Activated T-cell treated with anti-CD3 and anti-CD28 coated beads for 24 hours (primary cell): ENCODE results near the gene DTNB.

Source experiments
- DNase-seq: peaks from one replicate; pipeline ENCODE4 v3.0.0-alpha.2; 2020; ENCODE audit warnings: low read depth

Gene DTNB

DNA sequence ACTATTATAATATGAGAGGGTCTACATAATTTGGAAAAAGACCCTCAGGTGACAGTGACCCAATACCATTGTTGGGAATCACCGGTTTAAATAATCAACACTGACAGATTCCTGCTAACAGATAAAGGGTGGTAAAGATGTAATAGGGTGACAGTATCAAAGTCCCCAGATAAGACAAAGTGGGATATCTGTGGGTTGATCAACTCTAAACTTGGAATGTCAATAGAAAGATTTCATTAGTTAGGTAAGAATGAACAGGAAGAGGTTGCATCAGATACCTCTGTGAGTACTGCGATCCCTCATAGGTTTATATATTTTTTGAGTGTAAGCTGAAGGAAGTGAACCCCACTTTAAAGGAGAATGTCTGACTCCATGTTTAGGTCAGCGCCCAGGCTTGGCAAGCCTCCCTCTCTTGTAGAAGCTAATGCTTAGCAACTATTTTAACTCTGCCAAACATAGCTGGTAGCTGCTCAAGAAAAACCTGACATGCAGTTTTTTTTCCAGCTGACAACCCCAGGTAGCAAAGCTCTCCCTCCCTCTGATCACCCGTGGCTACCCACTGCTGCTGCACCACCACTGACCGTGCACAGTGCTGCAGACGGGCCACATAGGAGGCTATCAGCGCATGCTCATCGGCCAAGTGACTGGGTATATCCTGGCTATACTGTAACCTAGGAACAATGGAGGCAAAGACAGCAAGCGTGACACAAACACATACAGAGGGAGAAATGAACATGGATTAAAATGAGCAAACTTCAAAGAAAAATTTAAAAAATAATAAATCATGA is 218.4 kb downstream of the DTNB start:
- DNase-seq = no peak

DNA sequence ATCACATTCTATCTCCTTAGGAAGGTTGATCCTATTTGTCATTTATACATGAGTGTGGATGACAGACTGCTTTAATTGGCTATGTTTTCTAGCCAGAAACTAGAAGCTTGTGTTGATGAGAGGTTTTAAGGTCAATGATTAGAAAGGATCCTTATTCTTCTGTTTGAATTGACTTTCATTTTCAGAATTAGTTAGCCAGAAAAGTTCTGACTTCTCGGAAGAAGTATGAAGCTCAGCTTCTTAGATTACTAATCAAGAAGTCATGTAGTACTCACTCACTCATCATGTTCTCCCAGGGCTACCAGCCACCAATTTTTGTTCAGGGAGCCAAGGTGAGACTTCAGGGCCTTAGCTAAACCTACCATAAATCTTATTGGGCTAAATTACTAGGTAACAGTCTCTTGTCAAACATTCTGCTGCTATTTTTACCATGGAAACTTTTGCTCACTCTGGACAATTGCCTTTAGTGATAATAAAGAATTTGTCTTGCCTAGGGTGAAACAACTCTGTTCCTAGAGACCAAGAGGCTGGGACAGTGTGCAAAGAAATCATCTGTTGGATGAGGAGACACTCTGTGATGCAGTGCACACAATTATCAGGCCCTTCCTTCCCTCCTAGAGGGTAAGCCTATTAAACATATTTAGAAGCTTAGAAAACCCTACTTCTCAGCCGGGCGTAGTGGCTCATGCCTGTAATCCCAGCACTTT is 220.0 kb downstream of the DTNB start:
- peak; percentile 36 for DNase-seq

DNA sequence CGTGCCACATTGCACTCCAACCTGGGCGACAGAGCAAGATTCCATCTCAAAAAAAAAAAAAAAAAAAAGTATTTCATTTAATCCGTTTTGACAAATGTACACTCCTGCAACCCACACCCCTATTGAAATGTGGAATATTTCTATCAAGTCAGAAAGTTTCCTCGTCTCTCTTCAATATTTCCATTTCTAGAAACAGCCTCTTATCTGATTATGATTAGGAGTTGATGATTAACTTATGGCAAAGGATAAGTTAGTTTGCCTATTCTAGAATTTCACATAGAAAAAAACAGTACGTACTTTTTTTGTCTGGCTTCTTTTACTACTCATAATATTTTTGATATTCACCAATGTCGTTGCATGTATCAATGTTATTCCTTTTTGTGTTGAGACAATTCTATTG is 224.6 kb downstream of the DTNB start:
- no peak for DNase-seq

DNA sequence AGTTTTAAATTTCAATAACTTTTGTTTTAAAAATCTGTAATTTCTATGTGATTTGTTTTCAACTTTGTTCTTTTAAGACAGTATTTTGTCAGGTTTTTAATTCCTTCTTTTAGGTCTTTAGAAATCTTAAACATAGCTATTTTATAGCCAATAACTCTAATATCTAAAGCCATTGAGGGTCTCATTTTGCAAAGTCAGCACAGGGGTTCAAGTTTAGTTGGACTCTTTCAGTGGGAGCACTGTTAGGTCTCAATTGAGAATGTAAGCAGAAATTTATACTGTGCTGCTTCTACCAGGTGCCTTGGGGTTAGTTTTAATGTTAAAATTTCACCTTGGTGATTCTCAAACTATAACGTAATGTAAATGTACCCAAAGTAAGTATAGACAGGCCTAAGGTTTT is 226.4 kb downstream of the DTNB start:
- no peak for DNase-seq

DNA sequence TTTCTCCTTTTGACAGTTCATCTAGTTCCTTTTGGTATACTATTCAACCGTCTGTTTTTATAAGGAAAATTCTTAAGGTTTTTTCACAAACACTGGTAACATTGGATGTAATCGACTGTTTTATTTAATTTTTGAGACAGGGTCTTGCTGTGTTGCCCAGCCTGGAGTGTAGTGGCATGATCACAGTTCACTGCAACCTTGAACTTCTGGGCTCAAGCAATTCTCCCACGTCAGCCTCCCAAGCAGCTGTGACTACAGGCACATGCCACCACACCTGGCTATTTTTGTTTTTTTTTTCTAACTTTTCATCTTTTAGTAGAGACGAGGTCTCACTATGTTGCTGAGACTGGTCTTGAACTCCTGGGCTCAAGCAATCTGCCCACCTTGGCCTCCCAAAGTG is 227.3 kb downstream of the DTNB start:
- DNase-seq = no peak

DNA sequence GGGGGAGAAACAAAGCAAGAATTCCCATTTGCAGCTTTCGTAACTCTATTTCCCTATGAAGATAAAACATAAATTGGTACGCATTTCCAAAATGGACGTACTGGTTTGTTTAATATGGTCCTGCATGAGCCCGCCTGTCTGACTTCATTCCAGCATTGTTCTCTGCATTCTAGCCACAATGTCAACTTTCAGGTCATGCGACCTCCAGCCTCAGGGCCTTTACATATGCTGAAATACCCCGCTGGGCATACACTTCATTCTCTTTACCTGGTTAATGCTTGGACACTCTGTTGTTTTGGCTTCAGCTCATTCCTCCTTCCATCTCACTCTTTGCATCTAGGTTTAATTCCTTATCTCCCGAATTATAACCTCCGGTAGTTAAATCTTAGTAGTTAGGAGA is 227.9 kb downstream of the DTNB start:
- no peak for DNase-seq

DNA sequence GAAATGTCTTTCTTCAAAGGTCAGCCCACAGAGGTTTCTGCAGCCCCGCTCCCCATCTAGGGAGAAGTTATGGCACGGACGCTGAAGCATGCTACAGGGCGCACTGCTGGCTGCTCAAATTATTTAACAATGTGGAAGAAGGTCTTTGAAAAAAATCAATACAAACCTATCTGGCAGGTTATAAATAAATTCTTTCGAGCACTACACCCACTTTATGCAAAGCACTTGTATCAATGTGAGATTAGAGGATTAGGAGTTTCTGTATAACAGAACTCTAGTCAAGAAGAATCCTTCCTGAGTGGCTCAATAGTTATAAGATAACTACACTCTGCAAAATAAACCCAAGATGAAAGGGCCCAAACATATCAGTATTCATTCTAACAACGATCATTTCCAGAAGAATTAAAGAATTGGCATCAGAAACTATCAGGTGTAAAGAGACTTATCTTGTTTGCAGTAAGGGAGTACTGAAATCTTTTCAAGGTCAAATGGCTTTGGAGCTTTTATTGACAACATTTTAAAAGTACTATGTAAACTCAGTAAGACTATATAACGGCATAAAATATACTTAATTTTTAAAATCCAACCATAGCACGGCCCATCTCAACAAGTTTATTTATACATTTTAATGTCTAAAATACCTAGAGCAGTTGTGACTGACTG is 228.6 kb downstream of the DTNB start:
- DNase-seq = no peak

DNA sequence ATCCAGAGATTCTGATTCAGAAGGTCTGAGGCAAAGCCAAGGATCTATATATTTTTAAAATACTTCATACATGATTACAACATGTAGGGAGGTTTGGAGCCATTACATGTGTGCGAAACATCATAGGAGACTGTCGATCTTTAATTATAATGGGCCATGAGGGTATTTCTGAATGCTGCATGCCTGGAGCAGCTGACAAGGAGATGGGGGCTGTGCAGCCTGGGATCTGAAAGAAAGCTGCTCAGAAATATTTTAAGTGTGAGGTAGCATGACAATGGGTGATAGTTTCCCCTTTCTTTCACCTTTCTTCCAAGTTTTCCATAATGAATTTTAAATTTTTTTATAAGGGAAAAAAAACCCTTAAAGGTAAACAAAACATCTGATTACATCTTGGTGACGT is 229.6 kb downstream of the DTNB start:
- no peak for DNase-seq

DNA sequence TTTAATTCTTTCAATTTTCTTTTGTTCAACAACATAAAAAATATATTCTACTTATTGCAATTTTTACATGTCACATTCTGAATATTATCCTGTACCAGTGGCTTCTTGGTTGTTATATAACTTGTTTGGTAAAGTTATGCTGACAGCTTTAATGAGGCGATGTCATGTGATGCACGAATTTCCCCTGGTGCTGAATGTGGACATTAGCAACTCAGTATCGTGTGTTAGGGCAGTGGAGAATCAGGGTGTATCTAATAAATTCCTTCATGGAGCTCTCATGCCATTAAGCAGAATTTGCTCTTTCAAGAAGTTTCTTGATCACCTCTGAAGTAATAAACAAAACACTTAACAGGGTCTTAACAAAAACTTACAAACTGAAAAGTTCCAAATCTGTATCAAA is 232.0 kb downstream of the DTNB start:
- no peak for DNase-seq

DNA sequence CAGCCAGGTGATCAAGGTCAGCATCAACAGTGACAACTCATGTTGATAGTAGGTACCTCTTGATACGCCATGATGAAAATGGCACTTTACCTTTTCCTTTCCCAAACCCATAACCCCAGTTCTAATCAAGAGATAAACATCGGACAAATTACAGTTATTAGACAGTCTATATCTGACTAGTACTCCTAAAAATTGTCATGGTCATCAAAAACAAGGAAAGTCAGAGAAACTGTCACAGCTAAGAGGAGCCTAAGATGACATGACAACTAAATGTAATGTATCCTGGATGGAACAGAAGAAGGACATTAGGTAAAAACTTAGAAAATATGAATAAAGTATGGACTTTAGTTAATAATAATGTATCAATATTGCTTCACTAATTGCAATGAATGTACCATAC is 234.6 kb downstream of the DTNB start:
- DNase-seq = no peak

DNA sequence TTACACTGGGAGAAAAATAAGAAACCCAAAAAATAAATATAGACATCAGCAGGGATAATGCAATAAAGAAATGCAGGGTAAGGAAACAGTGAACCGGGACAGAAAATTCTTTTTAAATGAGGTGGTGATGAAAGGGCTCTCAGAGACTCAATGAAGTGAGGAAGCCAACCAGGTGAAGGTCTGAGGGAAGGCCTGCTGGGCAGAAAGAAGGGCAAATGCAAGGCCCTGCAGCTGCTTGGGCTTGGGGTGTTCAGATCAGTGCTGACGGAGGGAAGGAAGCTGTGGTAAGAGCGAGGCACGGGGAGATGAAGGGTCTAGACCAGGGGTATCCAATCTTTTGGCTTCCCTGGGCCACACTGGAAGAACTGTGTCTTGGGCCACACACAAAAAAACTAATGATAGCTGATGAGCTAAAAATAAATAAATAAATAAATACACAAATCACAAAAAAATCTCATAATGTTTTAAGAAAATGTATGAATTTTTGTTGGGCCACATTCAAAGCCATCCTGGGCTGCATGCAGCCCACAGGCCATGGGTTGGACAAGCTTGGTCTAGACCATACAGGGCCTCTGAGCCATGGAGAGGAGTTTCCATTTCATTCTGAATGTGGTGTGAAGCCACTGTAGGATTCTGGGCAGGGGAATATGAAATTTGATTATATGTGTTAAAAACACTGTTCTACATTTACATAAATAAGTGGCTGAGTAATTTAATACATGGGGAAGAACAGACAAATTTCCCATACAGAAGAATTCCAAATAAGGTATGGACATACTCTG is 235.3 kb downstream of the DTNB start:
- no peak for DNase-seq

DNA sequence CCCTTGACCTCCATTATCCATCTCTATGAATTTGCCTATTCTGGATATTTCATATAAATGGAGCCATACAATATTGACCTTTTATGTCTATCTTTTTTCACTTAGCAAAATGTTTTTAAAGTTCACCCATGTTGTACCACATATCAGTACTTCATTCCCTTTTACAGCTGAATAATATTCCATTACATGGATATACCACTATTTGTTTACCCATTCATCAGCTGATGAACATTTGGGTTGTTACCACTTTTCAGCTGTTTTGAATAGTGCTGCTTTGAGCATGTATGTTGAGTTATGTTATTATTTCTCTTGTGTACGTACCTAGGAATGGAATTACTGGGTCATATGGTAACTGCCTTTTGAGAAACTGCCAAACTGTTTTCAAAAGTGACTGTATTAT is 238.0 kb downstream of the DTNB start:
- no peak for DNase-seq

DNA sequence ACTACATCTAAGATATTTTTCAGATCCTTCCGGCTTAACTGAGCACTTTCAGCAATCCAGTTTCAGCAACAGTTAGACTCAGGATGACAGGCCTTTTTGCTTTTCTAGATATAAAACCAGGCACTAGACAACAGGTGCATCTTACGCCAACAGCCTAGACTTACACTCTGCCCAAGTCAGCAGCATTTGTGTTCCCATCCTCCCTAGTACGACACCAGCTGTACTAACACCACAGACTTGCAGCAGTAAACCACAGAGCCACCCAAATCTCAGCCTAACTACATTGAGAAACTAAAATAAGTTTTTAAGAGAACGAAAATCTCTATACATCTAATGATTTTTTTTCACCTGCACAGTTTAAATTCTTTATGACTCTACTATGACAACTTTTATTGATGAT is 241.8 kb downstream of the DTNB start:
- no peak for DNase-seq

DNA sequence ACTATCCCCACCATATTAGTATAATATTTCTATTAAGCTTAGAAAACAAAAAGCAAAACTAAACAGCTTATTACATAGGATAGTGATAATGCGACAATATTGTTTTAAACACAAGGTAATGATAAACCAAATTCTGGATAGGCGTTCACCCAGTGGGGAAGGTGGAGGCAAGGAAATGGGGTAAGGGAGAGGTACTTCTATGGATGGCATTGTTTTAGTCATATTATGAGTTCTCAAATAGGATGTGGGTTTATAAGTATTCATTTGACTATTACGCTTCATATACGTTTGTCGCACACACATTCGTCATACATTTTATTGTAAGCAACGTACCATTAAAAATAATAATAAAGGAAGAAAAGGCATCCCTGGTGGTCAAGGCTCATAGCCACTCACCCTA is 242.8 kb downstream of the DTNB start:
- no peak for DNase-seq

DNA sequence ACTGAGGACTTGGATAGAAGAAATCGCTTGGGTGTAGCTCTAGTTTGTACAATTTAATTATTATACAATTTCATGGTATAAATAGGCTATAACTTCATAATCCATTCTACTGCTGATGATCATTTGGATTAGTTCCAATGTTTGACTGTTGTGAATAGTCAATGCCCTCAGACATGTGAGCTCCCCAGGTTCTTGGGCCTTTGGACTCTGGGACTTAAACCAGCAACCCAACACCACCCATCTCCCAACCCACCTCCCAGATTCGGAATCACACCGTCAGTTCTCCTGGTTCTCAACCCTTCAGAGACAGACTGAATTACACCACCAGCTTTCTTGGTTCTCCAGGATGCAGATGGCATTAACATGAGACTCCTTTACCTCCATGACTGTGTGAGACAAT is 247.1 kb downstream of the DTNB start:
- DNase-seq = no peak

DNA sequence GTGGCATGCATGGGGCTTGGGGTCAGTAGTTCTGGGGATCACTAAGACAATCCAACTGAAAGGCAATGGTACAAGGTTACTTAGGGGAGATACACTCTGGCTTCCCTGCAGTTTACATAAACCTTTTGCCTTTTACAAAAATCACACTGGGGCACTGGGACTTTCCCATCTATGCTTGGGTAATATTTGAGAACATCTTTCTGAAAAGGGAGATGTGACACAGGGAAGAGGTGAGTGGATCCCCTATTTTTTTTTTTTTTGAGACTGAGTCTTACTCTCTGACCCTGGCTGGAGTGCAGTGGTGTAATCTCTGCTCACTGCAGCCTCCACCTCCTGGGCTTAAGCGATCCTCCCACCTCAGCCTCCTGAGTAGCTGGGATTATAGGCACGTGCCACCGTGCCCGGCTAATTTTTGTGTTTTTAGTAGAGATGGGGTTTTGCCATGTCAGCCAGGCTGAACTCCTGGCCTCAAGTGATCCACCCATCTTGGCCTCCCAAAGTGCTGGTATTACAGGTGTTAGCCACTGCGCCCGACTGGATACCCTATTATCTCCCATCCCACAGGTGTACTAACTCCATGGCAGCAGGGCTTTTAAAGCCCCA is 248.8 kb downstream of the DTNB start:
- DNase-seq = no peak

DNA sequence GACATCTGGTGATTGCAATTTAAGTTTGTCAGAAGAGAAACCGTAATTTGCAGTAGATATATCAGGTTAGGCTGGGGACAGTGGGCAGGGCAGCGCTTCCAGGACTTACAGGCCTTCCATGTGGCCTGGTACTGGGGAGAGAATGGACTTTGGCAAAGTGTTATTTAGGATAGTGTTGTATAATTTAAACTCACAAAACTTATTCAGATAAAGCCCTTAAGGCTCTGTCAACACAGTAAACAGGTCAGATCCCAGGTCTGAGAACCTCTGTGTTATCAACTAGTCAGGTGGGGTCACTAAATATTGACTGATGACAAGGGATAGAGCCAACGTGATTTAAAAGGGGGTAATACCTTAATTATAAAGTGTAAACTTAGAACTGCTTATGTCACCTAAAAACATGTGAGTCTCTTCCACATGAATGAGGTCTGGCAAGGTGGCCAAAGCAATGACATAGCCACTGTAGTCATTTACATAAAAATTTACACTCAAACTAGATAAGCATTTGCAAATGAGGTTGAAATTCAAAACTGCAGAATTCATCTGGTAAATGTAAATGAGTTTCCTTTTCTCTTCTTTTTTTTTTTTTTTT is 251.5 kb downstream of the DTNB start:
- DNase-seq = no peak

DNA sequence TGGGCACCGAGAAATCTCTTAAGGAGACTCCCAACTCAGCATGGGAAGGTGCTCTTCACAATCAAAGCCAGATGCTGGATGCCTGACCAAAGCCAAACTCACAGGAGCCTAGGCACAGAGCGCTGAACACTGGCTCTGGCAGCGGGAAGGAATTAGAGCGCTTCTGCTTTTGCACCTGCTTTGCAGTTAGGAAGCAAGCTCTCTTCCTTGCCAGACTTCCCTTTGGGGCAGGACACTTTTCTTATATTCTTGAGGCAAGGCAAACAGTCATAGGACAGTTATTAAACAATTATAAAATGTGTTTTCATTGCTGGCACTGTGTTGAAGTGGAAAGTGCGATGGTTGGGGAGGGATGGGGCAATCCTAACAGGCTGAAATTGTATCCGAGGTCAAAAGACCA is 252.1 kb downstream of the DTNB start:
- no peak for DNase-seq

DNA sequence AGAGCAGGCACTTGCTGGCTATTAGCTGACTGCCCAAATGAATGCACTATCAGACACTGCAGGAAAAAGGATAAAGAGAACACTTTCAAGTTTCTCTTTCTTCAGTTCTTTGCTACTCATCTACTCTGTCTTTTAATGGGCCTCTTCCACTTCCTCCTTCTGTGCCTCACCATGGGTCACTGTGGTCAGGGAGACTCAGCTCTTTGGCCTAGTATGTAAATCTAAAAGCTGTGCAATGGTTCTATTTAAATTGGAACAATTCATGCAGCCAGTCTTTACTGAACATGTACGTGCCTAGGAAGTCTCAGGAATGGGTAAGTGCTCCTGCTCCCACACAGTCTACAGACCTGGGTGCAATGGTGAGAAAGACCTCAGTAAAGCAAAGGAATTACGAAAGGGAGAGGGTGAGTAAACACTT is 252.5 kb downstream of the DTNB start:
- DNase-seq = no peak

DNA sequence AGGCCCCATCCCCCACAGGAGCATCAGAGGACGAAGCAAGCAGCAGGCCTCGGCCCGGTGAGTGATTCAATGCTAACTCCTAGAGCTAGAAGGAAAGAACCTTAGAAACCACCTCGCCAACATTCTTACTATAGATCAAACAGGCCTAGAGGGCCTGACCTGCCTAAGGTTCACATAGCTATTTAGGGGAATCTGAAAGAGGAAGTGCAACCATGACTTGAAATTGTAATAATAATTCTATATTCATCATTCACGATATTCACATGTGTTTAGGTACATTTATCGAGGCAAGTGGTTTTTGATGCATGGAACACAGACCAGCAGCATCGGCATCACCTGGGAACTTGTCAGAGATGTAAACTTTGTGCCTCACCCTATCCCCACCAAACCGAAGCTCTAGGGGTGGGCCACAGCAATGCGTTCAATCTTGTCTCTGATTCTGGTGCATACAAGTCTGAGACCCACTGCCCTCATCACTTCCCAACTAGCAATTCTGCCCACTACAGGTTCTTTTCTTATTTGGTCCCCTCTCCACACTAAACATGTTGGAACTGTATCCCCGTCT is 253.6 kb downstream of the DTNB start:
- no peak for DNase-seq

DNA sequence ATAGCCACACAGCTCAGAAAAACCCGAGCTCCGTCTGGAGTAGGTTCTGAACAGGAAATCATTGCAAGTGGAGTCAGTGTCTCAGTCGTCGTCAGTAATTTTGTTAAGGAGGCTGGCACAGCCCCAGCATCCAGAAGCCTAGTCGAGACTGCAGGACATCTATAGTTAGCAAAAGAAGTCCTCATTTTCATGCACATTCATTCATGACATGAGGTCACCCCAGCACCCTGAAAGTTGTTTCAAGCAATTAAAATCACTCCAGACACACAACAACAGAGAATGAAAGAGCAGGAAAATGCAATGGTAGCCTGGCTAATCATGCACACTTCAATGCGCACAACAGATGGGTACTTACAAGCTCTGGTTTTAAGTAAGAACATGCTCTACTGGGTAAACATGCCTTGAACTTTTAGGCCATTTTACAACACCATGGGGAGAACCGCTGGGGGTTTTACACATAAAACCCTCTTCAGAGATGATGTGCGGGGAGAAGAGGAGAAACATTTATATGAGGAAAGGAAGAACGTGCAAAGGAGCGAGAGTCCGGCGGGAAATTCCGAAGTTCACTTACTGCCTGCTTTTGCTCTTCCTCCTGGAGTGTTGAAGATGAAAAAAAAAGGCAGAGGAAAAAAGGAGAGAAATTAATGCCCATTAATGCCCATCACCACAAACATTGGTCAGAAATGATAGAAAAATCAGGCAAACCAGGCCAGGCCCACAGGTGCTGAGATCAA is 254.3 kb downstream of the DTNB start:
- no peak for DNase-seq
